IMR-90 (cell line): ENCODE measurements around the gene TSPYL4. TPM values are rescaled to one million over a fixed set of nuclear protein-coding genes. Genes with fewer than 3 reads are reported as not detected.

Source experiments
- ATAC-seq: fragments of 200-7000 bp; cut with Tn5 transposase; 2 replicates; pipeline ENCODE4 v1.9.1; 2020; ENCODE audit warnings: low read depth, mild to moderate bottlenecking, moderate library complexity
- BruUV-seq: library from RNA; stranded (reverse); fragments of 400-500 nt; replicated peaks from 2 replicates; lab custom pipeline; 2021; lab: Mats Ljungman, UMichigan
- CTCF ChIA-PET: fragments of 300-600 bp; formaldehyde crosslinking; extraction: SDS; loops from one replicate; lab custom pipeline; 2021; ENCODE audit warnings: antibody characterized with exemption; lab: Yijun Ruan, JAX
- POLR2A ChIA-PET: fragments of 300-600 bp; sonication (Branson Sonifier 250); formaldehyde crosslinking; loops from one replicate; lab custom pipeline; 2022; ENCODE audit warnings: antibody characterized with exemption; ENCODE audit not compliant: unreplicated experiment; lab: Charles Lee
- DNase-seq: peaks from one replicate; pipeline ENCODE4 v3.0.0; 2013
- H2AFZ ChIP-seq: replicated peaks from 2 replicates; pipeline ENCODE3; 2013; ENCODE audit warnings: low read length, mild to moderate bottlenecking; ENCODE audit not compliant: poor library complexity
- H2AK5ac ChIP-seq: 2 replicates; pipeline ENCODE4 v1.6.1; 2013; ENCODE audit warnings: low read depth, low read length, inconsistent platforms
- H2AK9ac ChIP-seq: replicated peaks from 2 replicates; pipeline ENCODE3; 2013; ENCODE audit warnings: mild to moderate bottlenecking, low read depth, low read length, moderate library complexity; ENCODE audit not compliant: poor library complexity
- H2BK120ac ChIP-seq: 2 replicates; pipeline ENCODE4 v1.6.1; 2013; ENCODE audit warnings: low read depth, low read length, inconsistent platforms
- H2BK15ac ChIP-seq: 3 replicates; pipeline ENCODE4 v1.6.1; 2013; ENCODE audit warnings: low read depth, low read length, inconsistent platforms
- H2BK20ac ChIP-seq: 2 replicates; pipeline ENCODE4 v1.6.1; 2013; ENCODE audit warnings: low read depth, mild to moderate bottlenecking, inconsistent platforms, low read length, moderate library complexity
- H2BK5ac ChIP-seq: 2 replicates; pipeline ENCODE4 v1.6.1; 2013; ENCODE audit warnings: mild to moderate bottlenecking, low read depth, low read length, inconsistent platforms; ENCODE audit not compliant: poor library complexity, severe bottlenecking
- H3K14ac ChIP-seq: replicated peaks from 2 replicates; pipeline ENCODE4 v1.6.1; 2013; ENCODE audit warnings: low read depth, low read length, inconsistent platforms
- H3K18ac ChIP-seq: 2 replicates; pipeline ENCODE4 v1.6.1; 2013; ENCODE audit warnings: low read depth, low read length, control low read depth
- H3K23ac ChIP-seq: 2 replicates; pipeline ENCODE4 v1.6.1; 2013; ENCODE audit warnings: low read depth, low read length, inconsistent platforms
- H3K27ac ChIP-seq: 2 replicates; pipeline ENCODE4 v1.5.1; 2013; ENCODE audit warnings: mild to moderate bottlenecking, control low read depth, low read length; ENCODE audit not compliant: insufficient read depth
- H3K27me3 ChIP-seq: 2 replicates; pipeline ENCODE4 v1.6.1; 2013; ENCODE audit warnings: low read length; ENCODE audit not compliant: control insufficient read depth, insufficient read depth
- H3K36me3 ChIP-seq: 2 replicates; pipeline ENCODE4 v1.6.1; 2013; ENCODE audit warnings: low read length, mixed read lengths; ENCODE audit not compliant: control insufficient read depth, insufficient read depth
- H3K4ac ChIP-seq: 2 replicates; pipeline ENCODE4 v1.6.1; 2013; ENCODE audit warnings: low read depth, low read length, inconsistent platforms
- H3K4me1 ChIP-seq: 2 replicates; pipeline ENCODE4 v1.6.1; 2013; ENCODE audit warnings: low read length, mixed read lengths; ENCODE audit not compliant: control insufficient read depth, insufficient read depth
- H3K4me2 ChIP-seq: 2 replicates; pipeline ENCODE4 v1.6.1; 2013; ENCODE audit warnings: low read depth, mild to moderate bottlenecking, control low read depth, low read length, moderate library complexity
- H3K4me3 ChIP-seq: 2 replicates; pipeline ENCODE4 v1.5.1; 2013; ENCODE audit warnings: low read depth, mild to moderate bottlenecking, control low read depth, low read length, moderate library complexity; ENCODE audit not compliant: insufficient read depth
- H3K56ac ChIP-seq: 2 replicates; pipeline ENCODE4 v1.6.1; 2013; ENCODE audit warnings: low read length, inconsistent platforms; ENCODE audit not compliant: insufficient read depth; ENCODE audit errors: extremely low read depth
- H3K79me1 ChIP-seq, 2 experiments: 2 replicates each; pipeline ENCODE4 v1.6.1; 2013; ENCODE audit warnings: low read length in 2 of 2, inconsistent platforms in 1 of 2, low read depth in 1 of 2
- H3K9ac ChIP-seq: 2 replicates; pipeline ENCODE4 v1.6.1; 2013; ENCODE audit warnings: low read depth, low read length, control low read depth
- H3K9me1 ChIP-seq: 2 replicates; pipeline ENCODE4 v1.6.1; 2013; ENCODE audit warnings: low read length, inconsistent platforms; ENCODE audit not compliant: insufficient read depth
- H3K9me3 ChIP-seq: 2 replicates; pipeline ENCODE4 v1.6.1; 2013; ENCODE audit warnings: low read length; ENCODE audit not compliant: control insufficient read depth, insufficient read depth
- H4K20me1 ChIP-seq: 2 replicates; pipeline ENCODE4 v1.6.1; 2013; ENCODE audit warnings: low read length, inconsistent platforms; ENCODE audit not compliant: insufficient read depth
- H4K5ac ChIP-seq: 2 replicates; pipeline ENCODE4 v1.6.1; 2013; ENCODE audit warnings: mild to moderate bottlenecking, low read depth, low read length, control low read depth
- H4K8ac ChIP-seq, 2 experiments: 2 replicates each; pipeline ENCODE4 v1.6.1; 2013; ENCODE audit warnings: low read depth in 2 of 2, low read length in 2 of 2, control low read depth in 1 of 2, inconsistent platforms in 1 of 2
- H4K91ac ChIP-seq: 2 replicates; pipeline ENCODE4 v1.6.1; 2013; ENCODE audit warnings: low read depth, low read length, inconsistent platforms; ENCODE audit not compliant: insufficient read depth
- CHD1 ChIP-seq: IDR thresholded peaks from 2 replicates; pipeline ENCODE4 v1.6.1; 2012; ENCODE audit warnings: low read depth, low read length, improper control_type of control experiment
- CTCF ChIP-seq: conservative IDR thresholded peaks from 2 replicates; pipeline ENCODE4 v1.5.1; 2012; ENCODE audit warnings: mild to moderate bottlenecking, low read depth, low read length, improper control_type of control experiment
- ELK1 ChIP-seq: fragments of 150-350 bp; IDR thresholded peaks from 2 replicates; pipeline ENCODE4 v1.6.1; 2016; ENCODE audit warnings: low read depth, mild to moderate bottlenecking, low read length, moderate library complexity, borderline replicate concordance
- FOS ChIP-seq: fragments of 150-350 bp; IDR thresholded peaks from 2 replicates; pipeline ENCODE4 v1.6.1; 2016; ENCODE audit warnings: low read depth, low read length
- MAZ ChIP-seq: IDR thresholded peaks from 2 replicates; pipeline ENCODE4 v1.6.1; 2012; ENCODE audit warnings: low read depth, mild to moderate bottlenecking, low read length, improper control_type of control experiment, moderate library complexity, borderline replicate concordance
- MXI1 ChIP-seq: IDR thresholded peaks from 2 replicates; pipeline ENCODE4 v1.6.1; 2012; ENCODE audit warnings: low read depth, mild to moderate bottlenecking, low read length, moderate library complexity, borderline replicate concordance
- POLR2A ChIP-seq: IDR thresholded peaks from 2 replicates; pipeline ENCODE4 v1.6.1; 2012; ENCODE audit warnings: mild to moderate bottlenecking, low read depth, low read length
- RAD21 ChIP-seq: IDR thresholded peaks from 2 replicates; pipeline ENCODE4 v1.6.1; 2012; ENCODE audit warnings: low read length, improper control_type of control experiment
- RCOR1 ChIP-seq: IDR thresholded peaks from 2 replicates; pipeline ENCODE4 v1.6.1; 2012; ENCODE audit warnings: mild to moderate bottlenecking, low read length, improper control_type of control experiment; ENCODE audit not compliant: insufficient replicate concordance
- RFX5 ChIP-seq: IDR thresholded peaks from 2 replicates; pipeline ENCODE4 v1.8.0; 2012; ENCODE audit warnings: low read depth, mild to moderate bottlenecking, low read length, moderate library complexity
- SMC3 ChIP-seq: fragments of 150-350 bp; IDR thresholded peaks from 2 replicates; pipeline ENCODE4 v1.6.1; 2016; ENCODE audit warnings: low read depth, mild to moderate bottlenecking, antibody characterized with exemption, low read length, moderate library complexity
- WGBS, 2 experiments: methylation state at CpG; one replicate each; pipeline versions ENCODE4 v1.1.5 to v1.1.7; 2013; ENCODE audit warnings: missing lambda C conversion rate in 2 of 2; ENCODE audit not compliant: insufficient read length in 1 of 2; ENCODE audit errors: extremely low coverage in 2 of 2; 5-methylcytosine and 5-hydroxymethylcytosine counted together
- dilution Hi-C: fragments of 300-500 bp; cut with HindIII; formaldehyde crosslinking; loops from one replicate; pipeline ENCODE4 v1.14.3; 2018; ENCODE audit warnings: low sequenced_read_pairs; ENCODE audit not compliant: unreplicated experiment
- in situ Hi-C: fragments of 300-500 bp; cut with MboI; formaldehyde crosslinking; loops from 3 replicates; pipeline ENCODE4 v1.14.3; 2019; ENCODE audit warnings: low sequenced_read_pairs, inconsistent platforms, mixed read lengths
- intact Hi-C: fragments of 100-400 bp; cut with micrococcal nuclease; formaldehyde crosslinking; loops from 2 replicates; pipeline ENCODE4 v1.10.0; 2022
- polyA plus RNA-seq, 3 experiments: library from polyadenylated mRNA; depleted of rRNA; stranded (reverse); fragments of >200 nt; gene quantifications; 2 replicates each; pipeline ENCODE4 v1.2.3, GENCODE V29; 2012; ENCODE audit warnings: low replicate concordance in 1 of 3
- total RNA-seq: library from RNA; depleted of rRNA; stranded (reverse); fragments of >200 nt; gene quantifications from 2 replicates; pipeline ENCODE4 v1.2.3, GENCODE V29; 2012

The TSPYL4 gene
- total and polyA plus RNA-seq, 2 of the 4 experiments (the other 2 are of a cell fraction): 22.0 to 29.9 TPM

GRCh38 chr6:116287689-116288282 is 33.9 kb upstream of the TSPYL4 start:
- H3K4me1 ChIP-seq: no peaks in the 10 kb centered on the region; the same call in 1 of the 2 replicates
- no peak overlapping the region for H4K8ac ChIP-seq
- H3K9me3 ChIP-seq: no peaks in the 10 kb centered on the region
- no peaks in the 10 kb centered on the region for H4K20me1 ChIP-seq
- peak; percentile 87 for ATAC-seq
- H2AK5ac ChIP-seq: no peak overlapping the region
- H2BK15ac ChIP-seq: no peak overlapping the region
- H2BK120ac ChIP-seq: no peak overlapping the region
- no peak overlapping the region for H3K4me2 ChIP-seq
- ChIA-PET POLR2A (interaction anchor here (0.5 to 0.6 kb wide), 2 partner anchors 84 to 117 kb away, joined by 3 to 5 read pairs; no protein-coding TSS in a partner anchor), CTCF (interaction anchor here (0.6 to 2.0 kb wide), 30 partner anchors 8 to 273 kb away, joined by 3 to 13 read pairs (median 4); partner anchors contain the start of genes CALHM5, DSE and TSPYL1)
- H3K4ac ChIP-seq: no peak overlapping the region
- no peak overlapping the region for H4K91ac ChIP-seq
- H3K79me1 ChIP-seq: peaks cover 0 to 3% of the 10 kb centered on the region in 2 experiments; a peak in 2 of 4 replicates
- H2BK20ac ChIP-seq: no peak overlapping the region
- H3K14ac ChIP-seq: no peak overlapping the region
- dilution Hi-C loops (no loop called here), intact Hi-C loops (loop anchor here (1.0 to 5.0 kb wide), 4 partner anchors 85 to 273 kb away; partner anchors contain the start of gene DSE), in situ Hi-C loops (loop anchor here (25.0 kb wide), 1 partner anchor 150 kb away; no protein-coding TSS in a partner anchor)
- no peak overlapping the region for H4K5ac ChIP-seq
- H3K4me3 ChIP-seq: no peak overlapping the region
- TF ChIP-seq POLR2A (no peak), RAD21 (peak; percentile 88), SMC3 (peak; percentile 87), CHD1 (no peak), RFX5 (no peak), ELK1 (no peak), CTCF (peak; percentile 88), FOS (no peak), MXI1 (no peak), MAZ (no peak), RCOR1 (no peak)
- peak; percentile 74 for DNase-seq
- no peak overlapping the region for H3K27ac ChIP-seq
- H3K18ac ChIP-seq: no peak overlapping the region
- H2BK5ac ChIP-seq: no peak overlapping the region
- H3K27me3 ChIP-seq: no peaks in the 10 kb centered on the region
- H2AFZ ChIP-seq: no peak overlapping the region
- H3K23ac ChIP-seq: no peak overlapping the region
- no peak overlapping the region for H3K56ac ChIP-seq
- H3K9me1 ChIP-seq: no peaks in the 10 kb centered on the region
- no peaks in the 10 kb centered on the region for H3K36me3 ChIP-seq
- H2AK9ac ChIP-seq: no peak overlapping the region
- WGBS, 2 experiments: no CpG with 5 or more reads among the region's 2 CpGs
- no peak overlapping the region for H3K9ac ChIP-seq
- BruUV-seq: no TSS peak
